PC-3 (cell line): ENCODE data around the gene CES4A. TPM values are rescaled to one million over a fixed set of nuclear protein-coding genes. Genes with fewer than 3 reads are reported as not detected.

ENCODE experiments used
- ATAC-seq: fragments of 200-7000 bp; cut with Tn5 transposase; 2 replicates; pipeline ENCODE4 v1.9.1; 2020; ENCODE audit warnings: mild to moderate bottlenecking, moderate library complexity
- BruUV-seq: library from RNA; stranded (reverse); fragments of 400-500 nt; replicated peaks from 2 replicates; lab custom pipeline; 2021; lab: Mats Ljungman, UMichigan
- CTCF ChIA-PET: fragments of 300-600 bp; sonication (Branson Sonifier 250); formaldehyde crosslinking; loops from one replicate; lab custom pipeline; 2022; ENCODE audit warnings: antibody characterized with exemption; lab: Charles Lee
- POLR2A ChIA-PET: fragments of 300-600 bp; sonication (Branson Sonifier 250); formaldehyde crosslinking; loops from one replicate; lab custom pipeline; 2022; ENCODE audit warnings: antibody characterized with exemption; ENCODE audit not compliant: unreplicated experiment; lab: Charles Lee
- DNase-seq: peaks from one replicate; pipeline ENCODE4 v3.0.0-alpha.2; 2015
- H2AFZ ChIP-seq: fragments of 300-600 bp; sonication (generic); 2 replicates; pipeline ENCODE4 v1.6.0; 2016; ENCODE audit warnings: antibody characterized with exemption, low read length
- H3F3A ChIP-seq: fragments of 300-600 bp; sonication (generic); one replicate; pipeline ENCODE4 v1.6.0; 2017; ENCODE audit warnings: antibody characterized with exemption, low read length, control low read depth, mild to moderate bottlenecking; ENCODE audit not compliant: unreplicated experiment
- H3K27ac ChIP-seq: fragments of 300-600 bp; sonication (generic); 2 replicates; pipeline ENCODE4 v1.5.1; 2016; ENCODE audit warnings: mild to moderate bottlenecking, low read length
- H3K27me3 ChIP-seq: fragments of 300-600 bp; sonication (generic); 2 replicates; pipeline ENCODE4 v1.6.1; 2016; ENCODE audit warnings: low read length, mixed read lengths
- H3K36me3 ChIP-seq: fragments of 300-600 bp; sonication (generic); 2 replicates; pipeline ENCODE4 v1.6.1; 2016; ENCODE audit warnings: low read depth, mixed run types, low read length, mixed read lengths
- H3K4me1 ChIP-seq: fragments of 300-600 bp; sonication (generic); 2 replicates; pipeline ENCODE4 v1.5.1; 2016; ENCODE audit warnings: low read length; ENCODE audit not compliant: insufficient read depth
- H3K4me2 ChIP-seq: fragments of 300-600 bp; sonication (generic); 2 replicates; pipeline ENCODE4 v1.6.0; 2016; ENCODE audit warnings: low read length
- H3K4me3 ChIP-seq: fragments of 300-600 bp; sonication (generic); 2 replicates; pipeline ENCODE4 v1.5.1; 2016; ENCODE audit warnings: mild to moderate bottlenecking, low read length, mixed read lengths
- H3K79me2 ChIP-seq: fragments of 300-600 bp; sonication (generic); 2 replicates; pipeline ENCODE4 v1.6.1; 2017; ENCODE audit warnings: low read length, mixed read lengths
- H3K9ac ChIP-seq: fragments of 300-600 bp; sonication (generic); 2 replicates; pipeline ENCODE4 v1.6.0; 2016; ENCODE audit warnings: mild to moderate bottlenecking, low read length
- H3K9me2 ChIP-seq: fragments of 300-600 bp; sonication (generic); replicated peaks from 2 replicates; pipeline ENCODE4 v1.6.1; 2016; ENCODE audit warnings: mixed run types, low read length, mixed read lengths
- H3K9me3 ChIP-seq: fragments of 300-600 bp; sonication (generic); 2 replicates; pipeline ENCODE4 v1.6.1; 2016; ENCODE audit warnings: low read length, mixed read lengths
- H4K20me1 ChIP-seq: fragments of 300-600 bp; sonication (generic); 2 replicates; pipeline ENCODE4 v1.6.1; 2016; ENCODE audit warnings: low read length, mixed read lengths
- CTCF ChIP-seq: fragments of 300-600 bp; sonication (generic); conservative IDR thresholded peaks from 2 replicates; pipeline ENCODE4 v1.5.1; 2017; ENCODE audit warnings: antibody characterized with exemption, low read depth, mild to moderate bottlenecking, low read length
- EZH2 ChIP-seq: fragments of 300-600 bp; sonication (generic); IDR thresholded peaks from one replicate; pipeline ENCODE4 v1.6.1; 2017; ENCODE audit warnings: antibody characterized with exemption, mild to moderate bottlenecking, low read length; ENCODE audit not compliant: unreplicated experiment
- EZH2phosphoT487 ChIP-seq: fragments of 300-600 bp; sonication (generic); IDR thresholded peaks from 2 replicates; pipeline ENCODE4 v1.6.1; 2018; ENCODE audit warnings: mild to moderate bottlenecking, antibody characterized with exemption, low read length, borderline replicate concordance
- intact Hi-C: fragments of 100-400 bp; cut with micrococcal nuclease; formaldehyde crosslinking; loops from 2 replicates; pipeline ENCODE4 v1.9.0; 2023
- total RNA-seq: library from RNA; depleted of rRNA; stranded (reverse); fragments of >200 nt; gene quantifications from 2 replicates; pipeline ENCODE4 v1.2.3, GENCODE V29; 2014

The CES4A gene
- total RNA-seq, 1 experiment from 2014 or later = 2.6 TPM

GRCh38 chr16:67053767-67054334, 65.5 kb downstream of the CES4A start:
- no peaks in the 10 kb centered on the region for H3K9me2 ChIP-seq
- intact Hi-C loops = no loop called here
- no peak overlapping the region for H2AFZ ChIP-seq
- no peak overlapping the region for H3K27ac ChIP-seq
- BruUV-seq = no TSS peak
- H3K4me3 ChIP-seq = no peak overlapping the region
- peak; percentile 1 for DNase-seq
- ChIA-PET CTCF (no interaction called here), POLR2A (no interaction called here)
- no peak for TF ChIP-seq EZH2
- TF ChIP-seq CTCF = no peak
- 0 out of 2 replicates have a peak, but pooled peaks cover 4% of the 10 kb centered on the region for H4K20me1 ChIP-seq
- no peaks in the 10 kb centered on the region for H3K27me3 ChIP-seq
- H3K4me1 ChIP-seq = peaks cover 22% of the 10 kb centered on the region
- H3K9ac ChIP-seq = no peak overlapping the region
- no peaks in the 10 kb centered on the region for H3K36me3 ChIP-seq
- H3K79me2 ChIP-seq = peaks cover 58% of the 10 kb centered on the region
- peaks cover 11% of the 10 kb centered on the region for H3F3A ChIP-seq
- ATAC-seq = no peak
- H3K4me2 ChIP-seq = no peak overlapping the region
- H3K9me3 ChIP-seq = no peaks in the 10 kb centered on the region

- Histone ChIP-seq H3K79me2 (peaks cover 63% of the 10 kb centered on the region), H3K36me3 (no peaks in the 10 kb centered on the region), H3K9me3 (no peaks in the 10 kb centered on the region), H3F3A (peaks cover 11% of the 10 kb centered on the region), H2AFZ (no peak overlapping the region), H3K4me1 (peaks cover 23% of the 10 kb centered on the region), H3K27me3 (no peaks in the 10 kb centered on the region), H3K4me2 (0 out of 2 replicates have a peak overlapping the region, but pooled peaks have one; percentile 46), H3K9me2 (no peaks in the 10 kb centered on the region), H4K20me1 (0 out of 2 replicates have a peak, but pooled peaks cover 4% of the 10 kb centered on the region), H3K4me3 (no peak overlapping the region), H3K27ac (peak overlapping the region; percentile 61), H3K9ac (no peak overlapping the region)
- ChIA-PET POLR2A (no interaction called here), CTCF (no interaction called here)
- intact Hi-C loops = no loop called here
- TF ChIP-seq CTCF (no peak), EZH2phosphoT487 (no peak), EZH2 (no peak)
- BruUV-seq = no TSS peak
- ATAC-seq (no peak), DNase-seq (no peak)
Observed at GRCh38 chr16:67054901-67055300, 66.5 kb downstream of the CES4A start.

DNA sequence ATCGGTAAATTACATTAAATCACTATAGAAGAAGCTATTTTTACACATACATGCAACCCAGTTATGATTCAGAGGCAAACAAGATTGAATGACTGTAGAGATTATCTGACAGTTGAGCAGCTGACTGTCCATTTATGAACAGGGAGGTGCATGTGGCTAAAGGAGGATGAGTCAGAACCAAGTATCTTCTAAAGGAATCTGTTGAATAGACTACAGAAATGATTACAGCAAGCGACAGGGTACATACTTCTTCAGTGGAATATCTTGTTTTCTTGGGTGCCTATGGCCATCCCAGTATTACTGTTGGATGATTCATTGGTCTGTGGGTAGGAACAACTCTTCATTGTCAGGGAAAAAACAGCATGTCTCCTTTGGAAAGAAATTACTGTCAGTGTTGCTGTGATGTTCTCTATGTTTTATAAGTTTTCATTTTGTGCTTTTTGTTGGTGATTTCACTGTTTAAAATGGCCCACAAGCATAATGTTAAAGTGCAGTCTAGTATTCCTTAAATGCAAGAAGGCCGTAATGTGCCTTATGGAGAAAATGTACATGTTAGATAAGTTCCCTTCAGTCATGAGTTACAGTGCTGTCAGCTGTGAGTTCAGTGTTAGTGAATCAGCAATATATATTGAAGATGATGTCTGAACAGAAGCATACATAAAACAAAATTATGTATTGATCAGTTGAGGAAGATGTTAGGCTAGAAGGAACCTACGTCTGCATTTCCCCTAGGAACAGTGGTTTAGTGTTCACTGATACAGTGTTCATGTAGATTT, 67.5 kb downstream of the CES4A start:
- H2AFZ ChIP-seq = no peak overlapping the region
- ChIA-PET POLR2A (no interaction called here), CTCF (no interaction called here)
- BruUV-seq = no TSS peak
- peaks cover 66% of the 10 kb centered on the region for H3K79me2 ChIP-seq
- peaks cover 23% of the 10 kb centered on the region for H3K4me1 ChIP-seq
- no peaks in the 10 kb centered on the region for H3K27me3 ChIP-seq
- no peak overlapping the region for H3K9ac ChIP-seq
- no peaks in the 10 kb centered on the region for H3K9me3 ChIP-seq
- H4K20me1 ChIP-seq = 0 out of 2 replicates have a peak, but pooled peaks cover 4% of the 10 kb centered on the region
- intact Hi-C loops = no loop called here
- TF ChIP-seq CTCF (no peak), EZH2 (no peak), EZH2phosphoT487 (no peak)
- peaks cover 11% of the 10 kb centered on the region for H3F3A ChIP-seq
- ATAC-seq (peak; percentile 97), DNase-seq (peak; percentile 89)
- H3K4me3 ChIP-seq = peak overlapping the region; percentile 3; the same call in 1 of the 2 replicates
- H3K27ac ChIP-seq = peak overlapping the region; percentile 61
- H3K9me2 ChIP-seq = no peaks in the 10 kb centered on the region
- peak overlapping the region; percentile 54 for H3K4me2 ChIP-seq
- H3K36me3 ChIP-seq = no peaks in the 10 kb centered on the region
